T-helper 1 cell treated with Interleukin-12 subunit alpha and Interleukin-12 subunit beta and Interleukin-4 antibody, amounts not matched to agents 30 μg/mL and 1 μg/mL, for 36 hours (primary cell): Measurements from ENCODE around the gene RTL9.
"Not testable (repeated sequence)": the region's sequence is repeated elsewhere in the genome, so short reads cannot be mapped to it uniquely, and the experiment has no call there.

Experiments used
- H3K27ac Mint-ChIP-seq: one replicate; pipeline ENCODE4 v1.8.0; 2021; ENCODE audit warnings: mild to moderate bottlenecking, mixed read lengths
- H3K27me3 Mint-ChIP-seq: one replicate; pipeline ENCODE4 v1.8.0; 2021; ENCODE audit warnings: low read depth, mixed read lengths
- H3K36me3 Mint-ChIP-seq: one replicate; pipeline ENCODE4 v1.8.0; 2021; ENCODE audit warnings: low read depth, mixed read lengths
- H3K4me1 Mint-ChIP-seq: one replicate; pipeline ENCODE4 v1.8.0; 2021; ENCODE audit warnings: low read depth, mixed read lengths
- H3K4me3 Mint-ChIP-seq: one replicate; pipeline ENCODE4 v1.8.0; 2021; ENCODE audit warnings: mild to moderate bottlenecking, moderate library complexity, mixed read lengths
- H3K9me3 Mint-ChIP-seq: one replicate; pipeline ENCODE4 v1.8.0; 2021; ENCODE audit warnings: mixed read lengths

The RTL9 gene

GRCh38 chrX:110389570-110389969 lies 30.9 kb downstream of the RTL9 start:
- peaks cover 10% of the 10 kb centered on the region for H3K27me3 Mint-ChIP-seq
- H3K36me3 Mint-ChIP-seq: no peaks in the 10 kb centered on the region
- no peak overlapping the region for H3K4me3 Mint-ChIP-seq
- no peaks in the 10 kb centered on the region for H3K9me3 Mint-ChIP-seq
- no peak overlapping the region for H3K27ac Mint-ChIP-seq
- H3K4me1 Mint-ChIP-seq: no peaks in the 10 kb centered on the region

GRCh38 chrX:110391086-110391485 lies 32.4 kb downstream of the RTL9 start:
- H3K36me3 Mint-ChIP-seq: no peaks in the 10 kb centered on the region
- no peak overlapping the region for H3K27ac Mint-ChIP-seq
- H3K4me3 Mint-ChIP-seq: no peak overlapping the region
- H3K27me3 Mint-ChIP-seq: peaks cover 10% of the 10 kb centered on the region
- H3K4me1 Mint-ChIP-seq: no peaks in the 10 kb centered on the region
- H3K9me3 Mint-ChIP-seq: no peaks in the 10 kb centered on the region

- Mint-ChIP-seq H3K36me3 (no peaks in the 10 kb centered on the region), H3K27ac (no peak overlapping the region), H3K4me3 (no peak overlapping the region), H3K27me3 (peaks cover 4% of the 10 kb centered on the region), H3K4me1 (no peaks in the 10 kb centered on the region), H3K9me3 (no peaks in the 10 kb centered on the region)
These were observed 36.0 kb downstream of the RTL9 start for GRCh38 chrX:110394651-110395050.

- H3K4me3 Mint-ChIP-seq: no peak overlapping the region
- H3K27ac Mint-ChIP-seq: no peak overlapping the region
- H3K36me3 Mint-ChIP-seq: no peaks in the 10 kb centered on the region
- H3K9me3 Mint-ChIP-seq: no peaks in the 10 kb centered on the region
- H3K27me3 Mint-ChIP-seq: peaks cover 4% of the 10 kb centered on the region
- H3K4me1 Mint-ChIP-seq: no peaks in the 10 kb centered on the region
These were observed 37.2 kb downstream of the RTL9 start for GRCh38 chrX:110395877-110396276.

- Mint-ChIP-seq H3K27me3 (peaks cover 6% of the 10 kb centered on the region), H3K4me1 (no peaks in the 10 kb centered on the region), H3K36me3 (no peaks in the 10 kb centered on the region), H3K9me3 (no peaks in the 10 kb centered on the region), H3K27ac (no peak overlapping the region), H3K4me3 (no peak overlapping the region)
These were observed 38.1 kb downstream of the RTL9 start for GRCh38 chrX:110396735-110397134.

GRCh38 chrX:110397339-110397738 lies 38.7 kb downstream of the RTL9 start:
- Mint-ChIP-seq H3K9me3 (no peaks in the 10 kb centered on the region), H3K27ac (no peak overlapping the region), H3K27me3 (peaks cover 8% of the 10 kb centered on the region), H3K36me3 (no peaks in the 10 kb centered on the region), H3K4me1 (no peaks in the 10 kb centered on the region), H3K4me3 (no peak overlapping the region)

- Mint-ChIP-seq H3K4me1 (no peaks in the 10 kb centered on the region), H3K27me3 (peaks cover 8% of the 10 kb centered on the region), H3K4me3 (no peak overlapping the region)
These were observed 39.3 kb downstream of the RTL9 start for GRCh38 chrX:110397904-110398303.

GRCh38 chrX:110399497-110399896 lies 40.8 kb downstream of the RTL9 start:
- H3K27ac Mint-ChIP-seq: no peak overlapping the region
- H3K36me3 Mint-ChIP-seq: no peaks in the 10 kb centered on the region
- H3K4me3 Mint-ChIP-seq: no peak overlapping the region
- no peaks in the 10 kb centered on the region for H3K9me3 Mint-ChIP-seq
- H3K27me3 Mint-ChIP-seq: peaks cover 8% of the 10 kb centered on the region
- H3K4me1 Mint-ChIP-seq: no peaks in the 10 kb centered on the region

More at GRCh38 chrX:110397904-110398303, 39.3 kb downstream of the RTL9 start:
- no peaks in the 10 kb centered on the region for H3K9me3 Mint-ChIP-seq
- H3K36me3 Mint-ChIP-seq: no peaks in the 10 kb centered on the region
- no peak overlapping the region for H3K27ac Mint-ChIP-seq

GRCh38 chrX:110399966-110400365 lies 41.3 kb downstream of the RTL9 start:
- no peaks in the 10 kb centered on the region for H3K36me3 Mint-ChIP-seq
- H3K9me3 Mint-ChIP-seq: no peaks in the 10 kb centered on the region
- H3K27me3 Mint-ChIP-seq: peaks cover 8% of the 10 kb centered on the region
- H3K4me1 Mint-ChIP-seq: no peaks in the 10 kb centered on the region
- H3K4me3 Mint-ChIP-seq: no peak overlapping the region
- no peak overlapping the region for H3K27ac Mint-ChIP-seq

- no peaks in the 10 kb centered on the region for H3K36me3 Mint-ChIP-seq
- H3K4me3 Mint-ChIP-seq: no peak overlapping the region
- H3K27ac Mint-ChIP-seq: no peak overlapping the region
- no peaks in the 10 kb centered on the region for H3K9me3 Mint-ChIP-seq
- peaks cover 8% of the 10 kb centered on the region for H3K27me3 Mint-ChIP-seq
- no peaks in the 10 kb centered on the region for H3K4me1 Mint-ChIP-seq
These were observed 42.5 kb downstream of the RTL9 start for GRCh38 chrX:110401135-110401534.

- Mint-ChIP-seq H3K9me3 (no peaks in the 10 kb centered on the region), H3K36me3 (no peaks in the 10 kb centered on the region), H3K27ac (no peak overlapping the region), H3K4me1 (no peaks in the 10 kb centered on the region), H3K27me3 (peaks cover 8% of the 10 kb centered on the region), H3K4me3 (no peak overlapping the region)
These were observed 43.6 kb downstream of the RTL9 start for GRCh38 chrX:110402091-110402849.

GRCh38 chrX:110402850-110403221 lies 44.2 kb downstream of the RTL9 start:
- Mint-ChIP-seq H3K4me3 (no peak overlapping the region), H3K36me3 (no peaks in the 10 kb centered on the region), H3K27ac (no peak overlapping the region), H3K27me3 (peaks cover 8% of the 10 kb centered on the region), H3K4me1 (no peaks in the 10 kb centered on the region), H3K9me3 (no peaks in the 10 kb centered on the region)

- H3K36me3 Mint-ChIP-seq: no peaks in the 10 kb centered on the region
- no peaks in the 10 kb centered on the region for H3K4me1 Mint-ChIP-seq
- peaks cover 8% of the 10 kb centered on the region for H3K27me3 Mint-ChIP-seq
- no peak overlapping the region for H3K27ac Mint-ChIP-seq
- no peaks in the 10 kb centered on the region for H3K9me3 Mint-ChIP-seq
- H3K4me3 Mint-ChIP-seq: no peak overlapping the region
These were observed 45.0 kb downstream of the RTL9 start for GRCh38 chrX:110403441-110404238.

GRCh38 chrX:110404376-110404775 lies 45.7 kb downstream of the RTL9 start:
- Mint-ChIP-seq H3K27me3 (peaks cover 8% of the 10 kb centered on the region), H3K36me3 (no peaks in the 10 kb centered on the region), H3K4me1 (no peaks in the 10 kb centered on the region), H3K4me3 (no peak overlapping the region), H3K9me3 (no peaks in the 10 kb centered on the region), H3K27ac (no peak overlapping the region)

GRCh38 chrX:110406250-110406649 lies 47.6 kb downstream of the RTL9 start:
- H3K4me3 Mint-ChIP-seq, H3K4me1 Mint-ChIP-seq, H3K36me3 Mint-ChIP-seq, H3K27me3 Mint-ChIP-seq, H3K9me3 Mint-ChIP-seq, H3K27ac Mint-ChIP-seq: not testable (repeated sequence)
